ENCODE measurements around the gene BCORL1.
A peak's percentile ranks its signal among the peaks of the same experiment; 100 is the strongest.

The BCORL1 gene

GRCh38 chrX:129959493-129959832 lies 23.0 kb upstream of the BCORL1 start:
- H3K4me2 ChIP-seq (ENCODE audit: insufficient read depth, low read length): no peak overlapping the region
- no peak overlapping the region for H2AFZ ChIP-seq (ENCODE audit: low read depth, low read length)
- H4K20me1 ChIP-seq (ENCODE audit: insufficient read depth, low read length): no peaks in the 10 kb centered on the region
- H3K36me3 ChIP-seq (ENCODE audit: insufficient read depth, low read length): no peaks in the 10 kb centered on the region
- H3K27me3 ChIP-seq (ENCODE audit: insufficient read depth, low read length, poor library complexity): no peaks in the 10 kb centered on the region
- DNase-seq (no peak), ATAC-seq (ENCODE audit: insufficient read depth, low read depth) (no peak)
- H3K27ac ChIP-seq (ENCODE audit: low read length): no peak overlapping the region
- TF ChIP-seq EZH2 (IDR thresholded peaks at IDR 0.05; ENCODE audit: borderline replicate concordance, low read depth, low read length, severe bottlenecking) (no peak), CTCF (IDR thresholded peaks at IDR 0.05; ENCODE audit: borderline replicate concordance, extremely low read depth, low read length, poor library complexity, severe bottlenecking) (no peak)
- no peak overlapping the region for H3K9ac ChIP-seq (ENCODE audit: low read depth, low read length)
- no peak overlapping the region for H3K4me3 ChIP-seq (ENCODE audit: low read depth in 1 of 2, low read length in 2 of 2)
- H3K9me3 ChIP-seq (ENCODE audit: insufficient read depth, low read length, severe bottlenecking): no peaks in the 10 kb centered on the region
- no peaks in the 10 kb centered on the region for H3K79me2 ChIP-seq (ENCODE audit: insufficient read depth, low read length)
- H3K4me1 ChIP-seq (ENCODE audit: insufficient read depth, low read length): peaks cover 38% of the 10 kb centered on the region

- Histone ChIP-seq H3K27me3 (ENCODE audit: insufficient read depth, low read length, poor library complexity) (no peaks in the 10 kb centered on the region), H3K9me3 (ENCODE audit: insufficient read depth, low read length, severe bottlenecking) (no peaks in the 10 kb centered on the region), H4K20me1 (ENCODE audit: insufficient read depth, low read length) (no peaks in the 10 kb centered on the region), H3K27ac (ENCODE audit: low read length) (peak overlapping the region; percentile 80), H3K4me3 (ENCODE audit: low read depth in 1 of 2, low read length in 2 of 2) (peak overlapping the region in 1 of 2 experiments; percentile 55; a peak in 2 of 4 replicates), H3K4me2 (ENCODE audit: insufficient read depth, low read length) (peak overlapping the region; percentile 94), H3K9ac (ENCODE audit: low read depth, low read length) (peak overlapping the region; percentile 58), H2AFZ (ENCODE audit: low read depth, low read length) (peak overlapping the region; percentile 93), H3K4me1 (ENCODE audit: insufficient read depth, low read length) (peaks cover 31% of the 10 kb centered on the region), H3K36me3 (ENCODE audit: insufficient read depth, low read length) (no peaks in the 10 kb centered on the region), H3K79me2 (ENCODE audit: insufficient read depth, low read length) (no peaks in the 10 kb centered on the region)
- no peak for TF ChIP-seq EZH2 (IDR thresholded peaks at IDR 0.05; ENCODE audit: borderline replicate concordance, low read depth, low read length, severe bottlenecking)
- TF ChIP-seq CTCF (IDR thresholded peaks at IDR 0.05; ENCODE audit: borderline replicate concordance, extremely low read depth, low read length, poor library complexity, severe bottlenecking): no peak
- peak; percentile 69 for DNase-seq
- peak; percentile 83 for ATAC-seq (ENCODE audit: insufficient read depth, low read depth)
These were observed 21.0 kb upstream of the BCORL1 start for GRCh38 chrX:129961180-129962083.

GRCh38 chrX:129963729-129964128 lies 18.7 kb upstream of the BCORL1 start:
- H4K20me1 ChIP-seq (ENCODE audit: insufficient read depth, low read length): no peaks in the 10 kb centered on the region
- no peak overlapping the region for H3K4me3 ChIP-seq (ENCODE audit: low read depth in 1 of 2, low read length in 2 of 2)
- H2AFZ ChIP-seq (ENCODE audit: low read depth, low read length): no peak overlapping the region
- no peak overlapping the region for H3K27ac ChIP-seq (ENCODE audit: low read length)
- peaks cover 16% of the 10 kb centered on the region for H3K4me1 ChIP-seq (ENCODE audit: insufficient read depth, low read length)
- no peaks in the 10 kb centered on the region for H3K36me3 ChIP-seq (ENCODE audit: insufficient read depth, low read length)
- H3K4me2 ChIP-seq (ENCODE audit: insufficient read depth, low read length): no peak overlapping the region
- H3K79me2 ChIP-seq (ENCODE audit: insufficient read depth, low read length): no peaks in the 10 kb centered on the region
- DNase-seq (no peak), ATAC-seq (ENCODE audit: insufficient read depth, low read depth) (no peak)
- H3K27me3 ChIP-seq (ENCODE audit: insufficient read depth, low read length, poor library complexity): no peaks in the 10 kb centered on the region
- TF ChIP-seq EZH2 (IDR thresholded peaks at IDR 0.05; ENCODE audit: borderline replicate concordance, low read depth, low read length, severe bottlenecking) (no peak), CTCF (IDR thresholded peaks at IDR 0.05; ENCODE audit: borderline replicate concordance, extremely low read depth, low read length, poor library complexity, severe bottlenecking) (no peak)
- no peaks in the 10 kb centered on the region for H3K9me3 ChIP-seq (ENCODE audit: insufficient read depth, low read length, severe bottlenecking)
- no peak overlapping the region for H3K9ac ChIP-seq (ENCODE audit: low read depth, low read length)
